Ovary (tissue), 9 donors: Measurements from ENCODE around the gene MS4A7. TPM values are rescaled to one million over a fixed set of nuclear protein-coding genes. Genes with fewer than 3 reads are reported as not detected.

Experiments used
- DNase-seq, 5 donors: peaks; one replicate each; pipeline ENCODE4 v3.0.0-alpha.2; 2019 to 2020
- H3K27ac ChIP-seq, 2 donors: fragments of 200-600 bp; one replicate each; pipeline versions ENCODE4 v1.5.1 to v1.8.0; 2019 to 2022
- H3K27me3 ChIP-seq: fragments of 200-600 bp; one replicate; pipeline ENCODE4 v1.8.0; 2022
- H3K36me3 ChIP-seq: fragments of 200-600 bp; sonication (generic); one replicate; pipeline ENCODE4 v1.5.1; 2019
- H3K4me1 ChIP-seq: one replicate; pipeline ENCODE4 v1.8.1; 2013; ENCODE audit warnings: mild to moderate bottlenecking, moderate library complexity; ENCODE audit not compliant: insufficient read depth
- H3K4me3 ChIP-seq: fragments of 200-600 bp; sonication (generic); one replicate; pipeline ENCODE4 v1.5.1; 2017
- H3K9me3 ChIP-seq, 2 donors: fragments of 200-600 bp in 1 of 2; sonication (generic) in 1 of 2; one replicate each; pipeline versions ENCODE4 v1.5.1 to v1.8.1; 2013 to 2019; ENCODE audit warnings: mild to moderate bottlenecking in 1 of 2, moderate library complexity in 1 of 2
- CTCF ChIP-seq, 3 donors: fragments of 450-650 bp in 2 of 3; fragments of 200-600 bp in 1 of 3; IDR thresholded peaks; one replicate each; pipeline versions ENCODE4 v1.5.1 to v1.8.0; 2016 to 2022; ENCODE audit warnings: antibody characterized with exemption in 3 of 3, mild to moderate bottlenecking in 1 of 3
- EP300 ChIP-seq: sonication (generic); formaldehyde crosslinking; IDR thresholded peaks from one replicate; pipeline ENCODE4 v1.6.1; 2017; ENCODE audit warnings: antibody characterized with exemption
- POLR2A ChIP-seq: fragments of 450-650 bp; IDR thresholded peaks from one replicate; pipeline ENCODE4 v1.6.1; 2017; ENCODE audit warnings: antibody characterized with exemption, mild to moderate bottlenecking, moderate library complexity
- WGBS, 3 donors: extraction: QIAGEN DNeasy Blood & Tissue Kit in 1 of 3; methylation state at CpG; one replicate each; pipeline versions ENCODE4 v1.1.5 to v1.1.7; 2013 to 2017; 5-methylcytosine and 5-hydroxymethylcytosine counted together
- intact Hi-C, 4 donors: fragments of 100-400 bp; cut with DNase I; formaldehyde crosslinking; loops; one replicate each; pipeline versions ENCODE4 v1.11.0 to v1.15.1; 2022 to 2023
- polyA plus RNA-seq, 2 donors: library from polyadenylated mRNA; stranded (reverse); fragments of 200-250 nt in 1 of 2; fragments of 350-450 nt in 1 of 2; fragmentation: Illumina TruSeq in 1 of 2; extraction: RNeasy Lipid Tissue Mini Kit (QIAGEN cat#74804) in 1 of 2; gene quantifications; one replicate each; pipeline ENCODE4 v1.2.3, GENCODE V29; 2013 to 2014
- total RNA-seq, 7 donors: library from RNA; depleted of rRNA in 2 of 7; stranded (reverse); fragments of >200 nt in 2 of 7; fragmentation: NEBNext Ultra II Directional in 3 of 7; extraction: Animal tissue kit (Norgen Biotek cat#: 25700) in 3 of 7; gene quantifications; one replicate each; pipeline versions ENCODE4 v1.1.0 to v1.2.4, GENCODE V29; 2016 to 2023
- donor health status: DM: no; HTN: no; CAD: no; lungs with moderate emphysema.
- donor health status: DM: no; HTN: no; CAD: no.
- donor health status: Bipolar disorder and iron deficiency.
- donor health status: DM: yes; HTN: yes; CAD: no.
- donor health status: DM: no; HTN: no; CAD: no.
- donor health status: DM: yes; HTN: yes; CAD: no.

The MS4A7 gene
- total and polyA plus RNA-seq, 9 donors, result 5.4 to 38.2 (median 11.6) TPM

GRCh38 chr11:60347084-60347797 lies 31.1 kb upstream of the MS4A7 start:
- DNase-seq, result no peak
- Histone ChIP-seq H3K27ac (no peak overlapping the region), H3K9me3 (no peaks in the 10 kb centered on the region), H3K36me3 (no peaks in the 10 kb centered on the region), H3K27me3 (no peaks in the 10 kb centered on the region), H3K4me3 (no peak overlapping the region), H3K4me1 (no peaks in the 10 kb centered on the region)
- WGBS, 3 donors, result 87 to 95% (median 92%) methylated on average over 2 of the region's 2 CpGs
- intact Hi-C loops, result no loop called here
- TF ChIP-seq CTCF (IDR thresholded peaks at IDR 0.05) (no peak), POLR2A (no peak), EP300 (no peak)

- Histone ChIP-seq H3K27me3 (no peaks in the 10 kb centered on the region), H3K36me3 (no peaks in the 10 kb centered on the region), H3K9me3 (no peaks in the 10 kb centered on the region), H3K4me1 (no peaks in the 10 kb centered on the region), H3K4me3 (no peak overlapping the region), H3K27ac (no peak overlapping the region)
- 59 to 69% (median 61%) methylated on average over 2 of the region's 2 CpGs for WGBS, 3 donors
- TF ChIP-seq POLR2A, result no peak
- TF ChIP-seq EP300, result no peak
- no peak for TF ChIP-seq CTCF (IDR thresholded peaks at IDR 0.05)
- no peak for DNase-seq
- intact Hi-C loops, result no loop called here
Measured at GRCh38 chr11:60348116-60348515, 30.2 kb upstream of the MS4A7 start.

GRCh38 chr11:60349990-60350389 lies 28.3 kb upstream of the MS4A7 start:
- Histone ChIP-seq H3K9me3 (no peaks in the 10 kb centered on the region), H3K4me1 (no peaks in the 10 kb centered on the region), H3K27me3 (no peaks in the 10 kb centered on the region), H3K4me3 (no peak overlapping the region), H3K36me3 (no peaks in the 10 kb centered on the region), H3K27ac (no peak overlapping the region)
- TF ChIP-seq EP300, result no peak
- TF ChIP-seq POLR2A, result no peak
- intact Hi-C loops, result no loop called here
- 84 to 96% (median 96%) methylated on average over 1 of the region's 1 CpG for WGBS, 3 donors
- DNase-seq, result no peak

- TF ChIP-seq POLR2A (no peak), CTCF (IDR thresholded peaks at IDR 0.05) (no peak), EP300 (no peak)
- intact Hi-C loops, result no loop called here
- Histone ChIP-seq H3K27me3 (no peaks in the 10 kb centered on the region), H3K27ac (no peak overlapping the region), H3K9me3 (peaks cover 0 to 10% of the 10 kb centered on the region in 2 donors), H3K4me3 (no peak overlapping the region), H3K36me3 (no peaks in the 10 kb centered on the region), H3K4me1 (no peaks in the 10 kb centered on the region)
- WGBS, 3 donors, result 29 to 45% (median 40%) methylated on average over 2 of the region's 2 CpGs
- no peak for DNase-seq
Measured at GRCh38 chr11:60357771-60358170, 20.6 kb upstream of the MS4A7 start.

GRCh38 chr11:60360621-60361020 lies 17.7 kb upstream of the MS4A7 start:
- intact Hi-C loops, result no loop called here
- Histone ChIP-seq H3K27ac (no peak overlapping the region), H3K4me3 (no peak overlapping the region), H3K27me3 (no peaks in the 10 kb centered on the region), H3K36me3 (no peaks in the 10 kb centered on the region), H3K9me3 (peaks cover 0 to 10% of the 10 kb centered on the region in 2 donors), H3K4me1 (no peaks in the 10 kb centered on the region)
- TF ChIP-seq POLR2A, result no peak
- TF ChIP-seq CTCF (IDR thresholded peaks at IDR 0.05), result no peak
- no peak for TF ChIP-seq EP300
- 65 to 87% (median 87%) methylated on average over 4 of the region's 4 CpGs for WGBS, 3 donors
- DNase-seq, result no peak
